Tibial nerve (tissue), 4 donors: ENCODE data around the gene CACNG3. TPM values are rescaled to one million over a fixed set of nuclear protein-coding genes. Genes with fewer than 3 reads are reported as not detected.

ENCODE experiments used
- DNase-seq, 2 donors: peaks; one replicate each; pipeline ENCODE4 v3.0.0-alpha.2; 2019; ENCODE audit warnings: low spot score in 2 of 2
- H3K27ac ChIP-seq, 4 donors: fragments of 200-600 bp; sonication (generic) in 3 of 4; one replicate each; pipeline ENCODE4 v1.5.1; 2017 to 2019; ENCODE audit warnings: mild to moderate bottlenecking in 1 of 4
- H3K27me3 ChIP-seq, 2 donors: fragments of 200-600 bp; sonication (generic) in 1 of 2; one replicate each; pipeline versions ENCODE4 v1.5.1 to v1.6.0; 2017 to 2019
- H3K36me3 ChIP-seq, 3 donors: fragments of 200-600 bp; sonication (generic); one replicate each; pipeline ENCODE4 v1.5.1; 2018 to 2019
- H3K4me1 ChIP-seq, 4 donors: fragments of 200-600 bp; sonication (generic) in 3 of 4; one replicate each; pipeline ENCODE4 v1.5.1; 2017 to 2019
- H3K4me3 ChIP-seq, 4 donors: fragments of 200-600 bp; sonication (generic) in 3 of 4; one replicate each; pipeline ENCODE4 v1.5.1; 2017 to 2019; ENCODE audit warnings: mild to moderate bottlenecking in 1 of 4, moderate library complexity in 1 of 4
- H3K9me3 ChIP-seq, 4 donors: fragments of 200-600 bp; sonication (generic) in 3 of 4; one replicate each; pipeline ENCODE4 v1.5.1; 2017 to 2019
- EP300 ChIP-seq, 2 donors: sonication (generic); formaldehyde crosslinking; IDR thresholded peaks; one replicate each; pipeline ENCODE4 v1.6.1; 2017; ENCODE audit warnings: antibody characterized with exemption in 2 of 2, mild to moderate bottlenecking in 1 of 2
- POLR2A ChIP-seq, 2 donors: fragments of 450-650 bp; IDR thresholded peaks; one replicate each; pipeline ENCODE4 v1.6.1; 2017; ENCODE audit warnings: antibody characterized with exemption in 2 of 2, mild to moderate bottlenecking in 2 of 2, moderate library complexity in 2 of 2
- WGBS, 2 donors: methylation state at CpG; one replicate each; pipeline ENCODE4 v1.1.5; 2018; 5-methylcytosine and 5-hydroxymethylcytosine counted together
- total RNA-seq, 4 donors: library from RNA; depleted of rRNA; stranded (reverse); fragments of >200 nt; gene quantifications; one replicate each; pipeline ENCODE4 v1.1.0, GENCODE V29; 2016
- TF ChIP-seq, protein P1 (sequence below), 5 experiments: fragments of 200-600 bp in 3 of 5; fragments of 450-650 bp in 2 of 5; sonication (generic) in 3 of 5; IDR thresholded peaks; one replicate each; pipeline ENCODE4 v1.5.1; 2016 to 2019; ENCODE audit warnings: antibody characterized with exemption in 5 of 5, mild to moderate bottlenecking in 3 of 5, moderate library complexity in 2 of 5

CACNG3 gene
- total RNA-seq, 4 donors from 2014 or later: not detected

DNA sequence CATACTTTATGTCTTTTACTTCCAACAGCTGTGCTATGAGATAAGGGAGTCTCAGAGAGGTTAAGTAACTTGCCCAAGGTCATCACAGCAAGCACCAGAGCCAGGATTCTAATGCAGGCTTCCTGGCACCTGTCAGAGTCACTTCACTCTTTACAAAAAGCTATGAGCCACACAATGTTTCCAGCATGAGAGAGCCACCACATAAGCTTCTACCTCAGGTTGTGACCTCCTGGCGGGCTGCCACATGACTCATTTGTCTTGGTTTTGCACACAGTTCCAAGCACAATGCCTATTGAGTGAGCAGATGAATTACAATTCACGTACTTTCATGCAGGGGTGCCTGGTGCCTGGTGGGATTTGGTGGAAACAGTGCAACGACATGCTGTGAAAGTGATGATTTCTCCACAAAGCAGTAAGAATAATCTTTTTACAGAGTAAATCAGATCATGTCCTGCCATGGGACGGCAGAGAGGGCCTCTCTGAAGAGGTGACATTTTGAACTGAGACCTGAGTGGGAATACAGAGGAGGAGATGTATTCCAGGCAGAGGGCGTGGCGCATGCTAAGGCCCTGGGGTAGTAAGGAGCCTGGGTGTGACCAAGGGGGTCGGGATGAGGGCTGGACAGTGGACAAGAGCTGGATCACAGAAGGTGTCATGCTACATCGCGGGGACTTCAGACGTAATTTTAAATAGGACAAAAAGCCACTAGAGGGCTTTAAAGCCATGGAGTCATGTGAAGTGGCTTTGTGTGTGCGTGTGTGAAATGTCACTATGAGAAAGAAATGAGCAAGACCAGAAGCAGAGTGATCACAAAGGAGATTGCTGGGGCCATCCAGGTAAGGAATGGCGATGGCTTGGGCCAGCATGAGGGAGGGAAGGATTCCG lies 53.4 kb downstream of the CACNG3 start:
- Histone ChIP-seq H3K4me1 (no peaks in the 10 kb centered on the region), H3K36me3 (no peaks in the 10 kb centered on the region), H3K27ac (no peak overlapping the region), H3K4me3 (no peak overlapping the region), H3K27me3 (no peaks in the 10 kb centered on the region), H3K9me3 (no peaks in the 10 kb centered on the region)
- WGBS, 2 donors: 64 to 68% methylated on average over 13 of the region's 13 CpGs
- no peak for DNase-seq
- TF ChIP-seq, protein P1, sequence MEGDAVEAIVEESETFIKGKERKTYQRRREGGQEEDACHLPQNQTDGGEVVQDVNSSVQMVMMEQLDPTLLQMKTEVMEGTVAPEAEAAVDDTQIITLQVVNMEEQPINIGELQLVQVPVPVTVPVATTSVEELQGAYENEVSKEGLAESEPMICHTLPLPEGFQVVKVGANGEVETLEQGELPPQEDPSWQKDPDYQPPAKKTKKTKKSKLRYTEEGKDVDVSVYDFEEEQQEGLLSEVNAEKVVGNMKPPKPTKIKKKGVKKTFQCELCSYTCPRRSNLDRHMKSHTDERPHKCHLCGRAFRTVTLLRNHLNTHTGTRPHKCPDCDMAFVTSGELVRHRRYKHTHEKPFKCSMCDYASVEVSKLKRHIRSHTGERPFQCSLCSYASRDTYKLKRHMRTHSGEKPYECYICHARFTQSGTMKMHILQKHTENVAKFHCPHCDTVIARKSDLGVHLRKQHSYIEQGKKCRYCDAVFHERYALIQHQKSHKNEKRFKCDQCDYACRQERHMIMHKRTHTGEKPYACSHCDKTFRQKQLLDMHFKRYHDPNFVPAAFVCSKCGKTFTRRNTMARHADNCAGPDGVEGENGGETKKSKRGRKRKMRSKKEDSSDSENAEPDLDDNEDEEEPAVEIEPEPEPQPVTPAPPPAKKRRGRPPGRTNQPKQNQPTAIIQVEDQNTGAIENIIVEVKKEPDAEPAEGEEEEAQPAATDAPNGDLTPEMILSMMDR (IDR thresholded peaks at IDR 0.05): no peak
- TF ChIP-seq POLR2A (IDR thresholded peaks at IDR 0.05) (no peak), EP300 (IDR thresholded peaks at IDR 0.05) (no peak)

DNA sequence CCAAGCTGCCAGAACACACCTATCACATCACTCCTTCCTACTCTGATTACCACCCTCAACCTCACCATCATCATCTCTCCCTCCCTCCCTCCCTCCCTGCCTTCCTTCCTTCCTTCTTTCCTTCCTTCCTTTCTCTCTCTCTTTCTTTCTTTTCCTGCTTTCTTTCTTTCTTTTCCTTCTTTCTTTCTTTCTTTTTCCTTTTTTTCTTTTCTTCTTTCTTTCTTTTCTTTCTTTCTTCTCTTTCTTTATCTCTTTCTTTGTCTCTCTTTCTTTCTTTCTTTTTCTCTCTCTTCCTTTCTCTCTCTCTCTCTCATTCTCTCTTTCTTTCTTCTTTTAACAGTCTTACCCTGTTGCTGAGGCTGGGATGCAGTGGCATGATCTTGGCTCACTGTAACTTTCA lies 59.2 kb downstream of the CACNG3 start:
- Histone ChIP-seq H3K36me3 (no peaks in the 10 kb centered on the region), H3K9me3 (no peaks in the 10 kb centered on the region), H3K27ac (no peak overlapping the region), H3K27me3 (no peaks in the 10 kb centered on the region), H3K4me1 (no peaks in the 10 kb centered on the region), H3K4me3 (no peak overlapping the region)
- TF ChIP-seq POLR2A (IDR thresholded peaks at IDR 0.05) (no peak), EP300 (IDR thresholded peaks at IDR 0.05) (no peak)
- TF ChIP-seq, protein P1 (IDR thresholded peaks at IDR 0.05): no peak
- DNase-seq: no peak

GRCh38 chr16:24318680-24319079 lies 62.5 kb downstream of the CACNG3 start:
- TF ChIP-seq, protein P1 (IDR thresholded peaks at IDR 0.05): no peak
- no peak for TF ChIP-seq EP300 (IDR thresholded peaks at IDR 0.05)
- no peak for TF ChIP-seq POLR2A (IDR thresholded peaks at IDR 0.05)
- DNase-seq: no peak
- 40 to 43% methylated on average over 1 of the region's 1 CpG for WGBS, 2 donors

GRCh38 chr16:24319126-24319814 lies 63.1 kb downstream of the CACNG3 start:
- TF ChIP-seq, protein P1 (IDR thresholded peaks at IDR 0.05): no peak

More at GRCh38 chr16:24318680-24319079, 62.5 kb downstream of the CACNG3 start:
- no peak overlapping the region for H3K4me3 ChIP-seq
- H3K9me3 ChIP-seq: no peaks in the 10 kb centered on the region
- H3K4me1 ChIP-seq: no peaks in the 10 kb centered on the region
- H3K27me3 ChIP-seq: no peaks in the 10 kb centered on the region
- H3K27ac ChIP-seq: no peak overlapping the region
- H3K36me3 ChIP-seq: no peaks in the 10 kb centered on the region

GRCh38 chr16:24322106-24322505 lies 66.0 kb downstream of the CACNG3 start:
- no peak for TF ChIP-seq EP300 (IDR thresholded peaks at IDR 0.05)
- TF ChIP-seq POLR2A (IDR thresholded peaks at IDR 0.05): no peak
- TF ChIP-seq, protein P1 (IDR thresholded peaks at IDR 0.05): no peak
- Histone ChIP-seq H3K4me3 (no peak overlapping the region), H3K27me3 (no peaks in the 10 kb centered on the region), H3K4me1 (no peaks in the 10 kb centered on the region), H3K27ac (no peak overlapping the region), H3K9me3 (no peaks in the 10 kb centered on the region), H3K36me3 (no peaks in the 10 kb centered on the region)
- DNase-seq: no peak
- 32 to 38% methylated on average over 10 of the region's 10 CpGs for WGBS, 2 donors

More at GRCh38 chr16:24319126-24319814, 63.1 kb downstream of the CACNG3 start:
- WGBS, 2 donors: 64 to 67% methylated on average over 5 of the region's 5 CpGs
- Histone ChIP-seq H3K4me3 (no peak overlapping the region), H3K27me3 (no peaks in the 10 kb centered on the region), H3K9me3 (no peaks in the 10 kb centered on the region), H3K4me1 (no peaks in the 10 kb centered on the region), H3K36me3 (no peaks in the 10 kb centered on the region), H3K27ac (no peak overlapping the region)
- no peak for DNase-seq
